ENCODE results near the gene ANLN. TPM values are rescaled to one million over a fixed set of nuclear protein-coding genes. Genes with fewer than 3 reads are reported as not detected.

The ANLN gene
- total RNA-seq, 1 experiment from 2014 or later = 238 TPM

- H3K4me3 ChIP-seq (ENCODE audit: low read depth in 2 of 2, low read length in 2 of 2) = no peak overlapping the region
- intact Hi-C loops (cut with micrococcal nuclease; ENCODE audit: unreplicated experiment) = no loop called here
- CTCF ChIA-PET = no interaction called here
- H3K27me3 ChIP-seq (ENCODE audit: control insufficient read depth, insufficient read depth, low read length) = no peaks in the 10 kb centered on the region
- peaks cover 85% of the 10 kb centered on the region for H3K36me3 ChIP-seq (ENCODE audit: control insufficient read depth, insufficient read depth, low read length)
- ATAC-seq = no peak
- H3K4me1 ChIP-seq (ENCODE audit: control insufficient read depth, insufficient read depth, low read length) = no peaks in the 10 kb centered on the region
- H3K27ac ChIP-seq (ENCODE audit: low read length) = no peak overlapping the region
- H3K9me3 ChIP-seq (ENCODE audit: control insufficient read depth, insufficient read depth, low read depth, low read length) = no peaks in the 10 kb centered on the region
- in situ Hi-C loops (cut with HindIII; ENCODE audit: low pct_unique_long_range_greater_than_20kb, low sequenced_read_pairs) = no loop called here
- no peak for TF ChIP-seq REST (IDR thresholded peaks at IDR 0.05; ENCODE audit: insufficient read depth in 1 of 2, low read depth in 2 of 2, low read length in 1 of 2)
- no peak for TF ChIP-seq TCF7L2 (IDR thresholded peaks at IDR 0.05; ENCODE audit: low read depth, low read length)
- no peak for TF ChIP-seq POLR2AphosphoS5 (IDR thresholded peaks at IDR 0.05; ENCODE audit: low read depth, low read length)
- TF ChIP-seq CTCF (IDR thresholded peaks at IDR 0.05) = no peak
- TF ChIP-seq SIN3A (IDR thresholded peaks at IDR 0.05; ENCODE audit: borderline replicate concordance, insufficient read depth, low read depth, low read length) = no peak
- DNase-seq (ENCODE audit: low read depth, low spot score) = no peak
- BruUV-seq (replicated peaks) = no TSS peak
- POLR2A ChIA-PET = interaction anchor here (0.6 kb wide), 1 partner anchor 170 kb away, joined by 5 read pairs; no protein-coding TSS in a partner anchor
Measured at GRCh38 chr7:36422072-36422471, 32.4 kb downstream of the ANLN start.

- in situ Hi-C loops (cut with HindIII; ENCODE audit: low pct_unique_long_range_greater_than_20kb, low sequenced_read_pairs) = no loop called here
- Histone ChIP-seq H3K4me3 (ENCODE audit: low read depth in 2 of 2, low read length in 2 of 2) (no peak overlapping the region), H3K27ac (ENCODE audit: low read length) (no peak overlapping the region), H3K27me3 (ENCODE audit: control insufficient read depth, insufficient read depth, low read length) (no peaks in the 10 kb centered on the region), H3K9me3 (ENCODE audit: control insufficient read depth, insufficient read depth, low read depth, low read length) (no peaks in the 10 kb centered on the region), H3K36me3 (ENCODE audit: control insufficient read depth, insufficient read depth, low read length) (peaks cover 89% of the 10 kb centered on the region), H3K4me1 (ENCODE audit: control insufficient read depth, insufficient read depth, low read length) (no peaks in the 10 kb centered on the region)
- ATAC-seq (no peak), DNase-seq (ENCODE audit: low read depth, low spot score) (no peak)
- BruUV-seq (replicated peaks) = no TSS peak
- POLR2A ChIA-PET = no interaction called here
- no peak for TF ChIP-seq TCF7L2 (IDR thresholded peaks at IDR 0.05; ENCODE audit: low read depth, low read length)
- no peak for TF ChIP-seq REST (IDR thresholded peaks at IDR 0.05; ENCODE audit: insufficient read depth in 1 of 2, low read depth in 2 of 2, low read length in 1 of 2)
- TF ChIP-seq SIN3A (IDR thresholded peaks at IDR 0.05; ENCODE audit: borderline replicate concordance, insufficient read depth, low read depth, low read length) = no peak
- TF ChIP-seq CTCF (IDR thresholded peaks at IDR 0.05) = no peak
- no peak for TF ChIP-seq POLR2AphosphoS5 (IDR thresholded peaks at IDR 0.05; ENCODE audit: low read depth, low read length)
- intact Hi-C loops (cut with micrococcal nuclease; ENCODE audit: unreplicated experiment) = no loop called here
- CTCF ChIA-PET = no interaction called here
Measured at GRCh38 chr7:36423633-36424032, 34.0 kb downstream of the ANLN start.

Measured in Panc1 (cell line).